ENCODE results near the gene CYP27B1. TPM values are rescaled to one million over a fixed set of nuclear protein-coding genes. Genes with fewer than 3 reads are reported as not detected.
"Not testable (repeated sequence)": the region's sequence is repeated elsewhere in the genome, so short reads cannot be mapped to it uniquely, and the experiment has no call there.

Gene CYP27B1
- total RNA-seq, 1 donor from 2014 or later, result 3.9 TPM

GRCh38 chr12:57723630-57723962, 43.3 kb downstream of the CYP27B1 start:
- Histone ChIP-seq H3K36me3 (ENCODE audit: control insufficient read depth, insufficient read depth, low read length) (peaks cover 5% of the 10 kb centered on the region), H3K4me3 (ENCODE audit: low read depth, low read length) (no peak overlapping the region), H3K27me3 (ENCODE audit: control insufficient read depth, insufficient read depth, low read length) (no peaks in the 10 kb centered on the region)
- no peak for FAIRE-seq
- DNase-seq (ENCODE audit: low read depth), result no peak
- TF ChIP-seq, protein P1, sequence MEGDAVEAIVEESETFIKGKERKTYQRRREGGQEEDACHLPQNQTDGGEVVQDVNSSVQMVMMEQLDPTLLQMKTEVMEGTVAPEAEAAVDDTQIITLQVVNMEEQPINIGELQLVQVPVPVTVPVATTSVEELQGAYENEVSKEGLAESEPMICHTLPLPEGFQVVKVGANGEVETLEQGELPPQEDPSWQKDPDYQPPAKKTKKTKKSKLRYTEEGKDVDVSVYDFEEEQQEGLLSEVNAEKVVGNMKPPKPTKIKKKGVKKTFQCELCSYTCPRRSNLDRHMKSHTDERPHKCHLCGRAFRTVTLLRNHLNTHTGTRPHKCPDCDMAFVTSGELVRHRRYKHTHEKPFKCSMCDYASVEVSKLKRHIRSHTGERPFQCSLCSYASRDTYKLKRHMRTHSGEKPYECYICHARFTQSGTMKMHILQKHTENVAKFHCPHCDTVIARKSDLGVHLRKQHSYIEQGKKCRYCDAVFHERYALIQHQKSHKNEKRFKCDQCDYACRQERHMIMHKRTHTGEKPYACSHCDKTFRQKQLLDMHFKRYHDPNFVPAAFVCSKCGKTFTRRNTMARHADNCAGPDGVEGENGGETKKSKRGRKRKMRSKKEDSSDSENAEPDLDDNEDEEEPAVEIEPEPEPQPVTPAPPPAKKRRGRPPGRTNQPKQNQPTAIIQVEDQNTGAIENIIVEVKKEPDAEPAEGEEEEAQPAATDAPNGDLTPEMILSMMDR (IDR thresholded peaks at IDR 0.05; ENCODE audit: insufficient read depth, low read length, severe bottlenecking), result no peak

DNA sequence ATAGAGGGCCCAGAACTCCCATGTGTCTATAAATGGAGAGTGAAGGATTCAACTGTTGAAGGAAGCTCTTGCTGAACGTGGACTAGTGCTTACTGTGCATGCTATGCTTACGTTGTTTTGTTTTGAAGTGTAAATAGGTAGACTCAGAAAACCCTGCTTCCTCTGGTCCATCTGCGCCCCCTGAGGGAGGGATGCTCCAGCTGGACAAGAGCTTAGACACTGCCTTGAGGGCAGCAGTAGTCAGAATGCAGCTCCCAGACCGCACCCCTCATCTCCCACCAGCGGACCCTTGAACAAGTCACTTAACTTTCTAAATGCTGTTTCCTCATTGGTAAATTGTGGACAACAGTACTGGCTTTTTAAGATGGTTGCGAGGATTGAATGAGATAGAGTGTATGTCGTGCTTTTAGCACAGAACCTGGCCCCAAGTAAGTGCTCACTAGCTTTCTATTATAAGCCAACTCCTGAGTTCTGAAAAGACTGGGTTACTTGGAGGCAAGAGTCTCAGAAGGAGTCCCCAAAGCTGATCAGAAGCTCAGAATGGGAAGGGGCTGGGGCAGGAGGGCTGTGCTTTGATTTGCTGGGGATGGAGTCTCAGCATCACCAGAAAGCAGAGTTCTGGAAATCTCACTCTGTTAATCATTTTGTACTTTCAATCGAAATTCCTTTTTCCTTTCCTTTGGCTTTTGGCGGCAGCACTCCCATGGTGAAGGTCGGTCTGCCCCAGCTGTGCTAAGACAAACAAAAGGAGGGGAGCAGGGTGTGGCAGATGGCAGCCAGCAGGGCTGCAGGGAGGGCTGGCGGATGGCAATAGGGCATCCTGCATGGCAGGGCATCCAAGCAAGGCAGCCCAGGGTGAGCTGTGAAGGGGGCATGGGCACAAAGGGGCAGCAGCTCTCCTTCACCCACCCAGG, 43.9 kb downstream of the CYP27B1 start:
- Histone ChIP-seq H3K27me3 (ENCODE audit: control insufficient read depth, insufficient read depth, low read length) (no peaks in the 10 kb centered on the region), H3K36me3 (ENCODE audit: control insufficient read depth, insufficient read depth, low read length) (peaks cover 5% of the 10 kb centered on the region), H3K4me3 (ENCODE audit: low read depth, low read length) (no peak overlapping the region)
- FAIRE-seq, result no peak
- DNase-seq (ENCODE audit: low read depth), result no peak
- TF ChIP-seq, protein P1 (IDR thresholded peaks at IDR 0.05; ENCODE audit: insufficient read depth, low read length, severe bottlenecking), result no peak

DNA sequence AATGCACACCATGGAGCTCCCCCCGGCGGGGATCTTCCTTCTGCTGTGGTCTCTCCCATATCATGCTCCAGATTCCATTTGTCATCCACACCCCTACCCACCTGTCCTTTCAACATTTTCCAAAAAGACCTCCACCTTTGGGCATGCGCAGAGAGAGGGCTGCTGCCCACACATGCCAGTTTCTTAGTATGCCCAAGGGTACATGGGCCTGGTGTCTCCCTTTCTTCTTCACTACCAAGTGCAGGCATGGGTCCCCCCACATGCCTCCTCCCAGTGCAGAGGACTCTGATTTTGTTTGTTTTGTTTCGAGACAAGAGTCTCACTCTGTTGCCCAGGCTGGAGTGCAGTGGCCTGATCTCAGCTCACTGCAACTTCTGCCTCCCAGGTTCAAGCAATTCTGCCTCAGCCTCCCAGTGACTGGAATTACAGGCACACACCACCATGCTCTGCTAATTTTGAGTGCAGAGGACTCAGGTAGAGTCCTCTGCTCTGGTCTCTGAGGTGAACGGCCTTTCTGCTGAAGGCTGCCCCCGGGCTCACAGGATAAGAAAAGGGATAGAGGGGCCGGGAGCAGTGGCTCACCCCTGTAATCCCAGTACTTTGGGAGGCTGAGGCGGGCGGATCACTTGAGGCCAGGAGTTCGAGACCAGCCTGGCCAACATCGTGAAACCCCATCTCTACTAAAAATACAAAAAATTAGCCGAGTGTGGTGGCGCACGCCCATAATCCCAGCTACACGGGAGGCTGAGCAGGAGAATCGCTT, 44.9 kb downstream of the CYP27B1 start:
- H3K27me3 ChIP-seq (ENCODE audit: control insufficient read depth, insufficient read depth, low read length); DNase-seq (ENCODE audit: low read depth); H3K36me3 ChIP-seq (ENCODE audit: control insufficient read depth, insufficient read depth, low read length); H3K4me3 ChIP-seq (ENCODE audit: low read depth, low read length); FAIRE-seq: not testable (repeated sequence)

DNA sequence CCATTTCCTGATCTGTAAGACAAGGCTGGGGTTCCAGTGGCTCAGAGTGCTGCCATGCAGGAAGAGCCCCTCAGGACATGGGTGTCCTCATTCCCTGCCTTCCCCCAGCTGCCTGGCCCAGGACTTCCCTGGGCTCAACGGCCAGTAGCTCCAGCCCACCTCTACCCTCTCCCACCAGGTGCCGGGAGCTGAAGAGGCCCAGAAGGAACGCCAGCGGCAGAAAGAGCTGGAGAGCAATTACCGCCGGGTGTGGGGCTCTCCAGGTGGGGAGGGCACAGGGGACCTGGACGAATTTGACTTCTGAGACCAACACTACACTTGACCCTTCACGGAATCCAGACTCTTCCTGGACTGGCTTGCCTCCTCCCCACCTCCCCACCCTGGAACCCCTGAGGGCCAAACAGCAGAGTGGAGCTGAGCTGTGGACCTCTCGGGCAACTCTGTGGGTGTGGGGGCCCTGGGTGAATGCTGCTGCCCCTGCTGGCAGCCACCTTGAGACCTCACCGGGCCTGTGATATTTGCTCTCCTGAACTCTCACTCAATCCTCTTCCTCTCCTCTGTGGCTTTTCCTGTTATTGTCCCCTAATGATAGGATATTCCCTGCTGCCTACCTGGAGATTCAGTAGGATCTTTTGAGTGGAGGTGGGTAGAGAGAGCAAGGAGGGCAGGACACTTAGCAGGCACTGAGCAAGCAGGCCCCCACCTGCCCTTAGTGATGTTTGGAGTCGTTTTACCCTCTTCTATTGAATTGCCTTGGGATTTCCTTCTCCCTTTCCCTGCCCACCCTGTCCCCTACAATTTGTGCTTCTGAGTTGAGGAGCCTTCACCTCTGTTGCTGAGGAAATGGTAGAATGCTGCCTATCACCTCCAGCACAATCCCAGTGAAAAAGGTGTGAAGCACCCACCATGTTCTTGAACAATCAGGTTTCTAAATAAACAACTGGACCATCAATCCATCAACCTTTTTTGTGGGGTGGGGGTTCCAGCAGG, 46.0 kb downstream of the CYP27B1 start:
- no peak overlapping the region for H3K4me3 ChIP-seq (ENCODE audit: low read depth, low read length)
- H3K36me3 ChIP-seq (ENCODE audit: control insufficient read depth, insufficient read depth, low read length), result peaks cover 8% of the 10 kb centered on the region
- DNase-seq (ENCODE audit: low read depth) (no peak), FAIRE-seq (no peak)
- H3K27me3 ChIP-seq (ENCODE audit: control insufficient read depth, insufficient read depth, low read length), result no peaks in the 10 kb centered on the region
- TF ChIP-seq, protein P1 (IDR thresholded peaks at IDR 0.05; ENCODE audit: insufficient read depth, low read length, severe bottlenecking), result no peak

DNA sequence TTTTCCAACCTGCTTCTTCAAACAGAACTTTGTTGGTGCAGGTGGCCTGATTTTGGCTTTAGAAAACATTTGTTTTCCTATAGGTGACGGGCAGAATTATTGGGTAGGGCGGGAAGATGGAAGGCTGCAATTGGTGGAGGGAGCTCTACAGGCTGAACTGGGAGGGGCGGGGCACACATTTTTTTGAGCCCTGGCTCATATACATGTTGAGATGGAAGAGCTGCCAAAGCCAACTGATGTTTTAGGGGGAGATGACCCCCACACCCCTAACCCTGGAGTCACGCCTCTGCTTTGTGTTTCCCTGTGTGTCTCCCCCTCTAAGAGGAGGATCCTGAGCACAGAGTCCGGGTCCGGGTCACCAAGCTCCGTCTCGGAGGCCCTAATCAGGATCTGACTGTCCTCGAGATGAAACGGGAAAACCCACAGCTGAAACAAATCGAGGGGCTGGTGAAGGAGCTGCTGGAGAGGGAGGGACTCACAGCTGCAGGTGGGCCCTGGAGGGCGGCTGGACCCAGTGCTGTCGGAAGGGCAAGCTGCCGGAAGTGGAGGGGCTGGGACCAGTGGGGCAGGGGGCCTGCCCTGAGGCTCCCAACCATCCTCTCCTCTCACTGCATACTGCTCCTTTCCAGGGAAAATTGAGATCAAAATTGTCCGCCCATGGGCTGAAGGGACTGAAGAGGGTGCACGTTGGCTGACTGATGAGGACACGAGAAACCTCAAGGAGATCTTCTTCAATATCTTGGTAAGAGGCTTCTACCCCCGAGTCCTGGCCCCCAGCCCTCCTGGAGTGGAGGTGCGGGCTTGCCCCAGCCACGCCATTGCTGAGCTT, 46.9 kb downstream of the CYP27B1 start:
- Histone ChIP-seq H3K27me3 (ENCODE audit: control insufficient read depth, insufficient read depth, low read length) (no peaks in the 10 kb centered on the region), H3K4me3 (ENCODE audit: low read depth, low read length) (no peak overlapping the region), H3K36me3 (ENCODE audit: control insufficient read depth, insufficient read depth, low read length) (peaks cover 11% of the 10 kb centered on the region)
- FAIRE-seq, result no peak
- no peak for DNase-seq (ENCODE audit: low read depth)
- TF ChIP-seq, protein P1 (IDR thresholded peaks at IDR 0.05; ENCODE audit: insufficient read depth, low read length, severe bottlenecking), result no peak

Measured in bronchial epithelial cell (primary cell).